Right cardiac atrium (tissue), 5 donors: ENCODE data around the gene THAP7. TPM values are rescaled to one million over a fixed set of nuclear protein-coding genes. Genes with fewer than 3 reads are reported as not detected.
"Not testable (repeated sequence)": the region's sequence is repeated elsewhere in the genome, so short reads cannot be mapped to it uniquely, and the experiment has no call there.

Experiments used
- ATAC-seq, 2 donors: fragments of 200-7000 bp; cut with Tn5 transposase; one replicate each; pipeline versions ENCODE4 v1.8.0 to v1.9.1; 2020; ENCODE audit warnings: moderate library complexity in 2 of 2, mild to moderate bottlenecking in 1 of 2
- DNase-seq, 3 donors: peaks; one replicate each; pipeline ENCODE4 v3.0.0-alpha.2; 2020
- H3K27ac ChIP-seq: one replicate; pipeline ENCODE4 v1.5.1; 2013; ENCODE audit warnings: mild to moderate bottlenecking, low read length, control low read depth, moderate library complexity
- H3K27me3 ChIP-seq: one replicate; pipeline ENCODE4 v1.6.1; 2013; ENCODE audit not compliant: control insufficient read depth, insufficient read depth
- H3K4me1 ChIP-seq: one replicate; pipeline ENCODE4 v1.6.1; 2013; ENCODE audit warnings: low read length; ENCODE audit not compliant: control insufficient read depth, insufficient read depth
- H3K4me3 ChIP-seq: one replicate; pipeline ENCODE4 v1.5.1; 2013; ENCODE audit warnings: low read length, control low read depth
- H3K9me3 ChIP-seq: one replicate; pipeline ENCODE4 v1.6.1; 2013; ENCODE audit warnings: low read length; ENCODE audit not compliant: control insufficient read depth
- WGBS: extraction: QIAGEN DNeasy Blood & Tissue Kit; methylation state at CpG from one replicate; pipeline ENCODE4 v1.1.7; 2013; 5-methylcytosine and 5-hydroxymethylcytosine counted together
- intact Hi-C, 4 donors: fragments of 100-400 bp; cut with DNase I; formaldehyde crosslinking; loops; one replicate each; pipeline versions ENCODE4 v1.11.0 to v1.14.0; 2022 to 2023
- polyA plus RNA-seq: library from polyadenylated mRNA; stranded (reverse); fragments of 200-250 nt; gene quantifications from one replicate; pipeline ENCODE4 v1.2.3, GENCODE V29; 2013
- total RNA-seq, 4 donors: library from RNA; stranded (reverse); fragmentation: NEBNext Ultra II Directional; extraction: Animal tissue kit (Norgen Biotek cat#: 25700); gene quantifications; one replicate each; pipeline ENCODE4 v1.2.1, GENCODE V29; 2021
- donor health status: healthy with polysubstance abuse.
- donor health status: DM: no; HTN: yes; CAD: no.
- donor health status: DM: no; HTN: no; CAD: no.
- donor health status: DM: no; HTN: yes; CAD: no; lungs with severe emphysema.
- donor health status: DM: yes; HTN: yes; CAD: no.

THAP7 gene
- total and polyA plus RNA-seq, 5 donors = 23.2 to 38.2 (median 23.9) TPM

- H3K9me3 ChIP-seq = no peaks in the 10 kb centered on the region
- peak; percentile 12 to 51 (median 40) for DNase-seq
- H3K27me3 ChIP-seq = no peaks in the 10 kb centered on the region
- no peak for ATAC-seq
- intact Hi-C loops = no loop called here
- no peaks in the 10 kb centered on the region for H3K4me1 ChIP-seq
- WGBS = 56% methylated on average over 21 of the region's 21 CpGs
- H3K27ac ChIP-seq = no peak overlapping the region
- no peak overlapping the region for H3K4me3 ChIP-seq
Observed at GRCh38 chr22:20973634-20974286, 28.2 kb downstream of the THAP7 start.

- DNase-seq = peak in 2 of 3 donors; percentile 34
Observed at GRCh38 chr22:20972933-20973577, 28.9 kb downstream of the THAP7 start.

GRCh38 chr22:20972014-20972694, 29.8 kb downstream of the THAP7 start:
- H3K27me3 ChIP-seq, H3K9me3 ChIP-seq, intact Hi-C loops, ATAC-seq, H3K4me1 ChIP-seq, H3K27ac ChIP-seq, H3K4me3 ChIP-seq: not testable (repeated sequence)
- peak in 2 of 3 donors; percentile 12 to 16 for DNase-seq
- WGBS = 85% methylated on average over 11 of the region's 11 CpGs

More at GRCh38 chr22:20972933-20973577, 28.9 kb downstream of the THAP7 start:
- Histone ChIP-seq H3K4me3 (no peak overlapping the region), H3K9me3 (no peaks in the 10 kb centered on the region), H3K4me1 (no peaks in the 10 kb centered on the region), H3K27ac (no peak overlapping the region), H3K27me3 (no peaks in the 10 kb centered on the region)
- intact Hi-C loops = no loop called here
- no peak for ATAC-seq
- WGBS = 75% methylated on average over 21 of the region's 21 CpGs

GRCh38 chr22:20970939-20971657, 30.8 kb downstream of the THAP7 start:
- ATAC-seq (no peak), DNase-seq (peak in 1 of 3 donors; percentile 18)
- Histone ChIP-seq H3K27me3 (no peaks in the 10 kb centered on the region), H3K4me1 (no peaks in the 10 kb centered on the region), H3K9me3 (no peaks in the 10 kb centered on the region), H3K27ac (no peak overlapping the region), H3K4me3 (no peak overlapping the region)
- intact Hi-C loops = no loop called here
- 59% methylated on average over 4 of the region's 4 CpGs for WGBS

- DNase-seq (peak in 1 of 3 donors; percentile 43), ATAC-seq (peak in 1 of 2 donors; percentile 31)
- H3K27me3 ChIP-seq = no peaks in the 10 kb centered on the region
- no peak overlapping the region for H3K27ac ChIP-seq
- 83% methylated on average over 7 of the region's 7 CpGs for WGBS
- H3K4me1 ChIP-seq = no peaks in the 10 kb centered on the region
- intact Hi-C loops = loop anchor here in 1 of 4 donors (10.0 kb wide), 1 partner anchor 64 kb away; no protein-coding TSS in a partner anchor
- H3K9me3 ChIP-seq = no peaks in the 10 kb centered on the region
- H3K4me3 ChIP-seq = no peak overlapping the region
Observed at GRCh38 chr22:20968281-20968977, 33.5 kb downstream of the THAP7 start.

- ATAC-seq (no peak), DNase-seq (peak in 2 of 3 donors; percentile 6 to 56)
- Histone ChIP-seq H3K27ac (no peak overlapping the region), H3K4me3 (no peak overlapping the region), H3K9me3 (no peaks in the 10 kb centered on the region), H3K27me3 (no peaks in the 10 kb centered on the region), H3K4me1 (no peaks in the 10 kb centered on the region)
- 50% methylated on average over 19 of the region's 19 CpGs for WGBS
- intact Hi-C loops = loop anchor here in 1 of 4 donors (10.0 kb wide), 1 partner anchor 63 kb away; no protein-coding TSS in a partner anchor
Observed at GRCh38 chr22:20967697-20968211, 34.2 kb downstream of the THAP7 start.

GRCh38 chr22:20966883-20967696, 34.8 kb downstream of the THAP7 start, which contains the start of gene AIFM3:
TSS of gene AIFM3 (plus strand) at chr22:20967255. CDS start at chr22:20967945, 690 bp downstream.
- Histone ChIP-seq H3K4me1 (no peaks in the 10 kb centered on the region), H3K27me3 (no peaks in the 10 kb centered on the region), H3K9me3 (no peaks in the 10 kb centered on the region), H3K27ac (no peak within 1 kb of the TSS), H3K4me3 (no peak within 1 kb of the TSS)
- DNase-seq (peak in 2 of 3 donors; percentile 47 to 51), ATAC-seq (no peak)
- intact Hi-C loops = loop anchor here in 1 of 4 donors (10.0 kb wide), 1 partner anchor 62 kb away; no protein-coding TSS in a partner anchor
- 54% methylated on average over 22 of the region's 22 CpGs for WGBS

GRCh38 chr22:20965888-20966855, 35.7 kb downstream of the THAP7 start:
- intact Hi-C loops = loop anchor here in 1 of 4 donors (10.0 kb wide), 1 partner anchor 61 kb away; no protein-coding TSS in a partner anchor
- no peaks in the 10 kb centered on the region for H3K4me1 ChIP-seq
- H3K27me3 ChIP-seq = no peaks in the 10 kb centered on the region
- H3K4me3 ChIP-seq = no peak overlapping the region
- 87% methylated on average over 13 of the region's 13 CpGs for WGBS
- ATAC-seq = peak in 1 of 2 donors; percentile 9
- no peak overlapping the region for H3K27ac ChIP-seq
- H3K9me3 ChIP-seq = no peaks in the 10 kb centered on the region
- DNase-seq = peak in 1 of 3 donors; percentile 44
